ENCODE results near the gene ZMIZ1.
"Not testable (repeated sequence)": the region's sequence is repeated elsewhere in the genome, so short reads cannot be mapped to it uniquely, and the experiment has no call there.

ZMIZ1 gene

DNA sequence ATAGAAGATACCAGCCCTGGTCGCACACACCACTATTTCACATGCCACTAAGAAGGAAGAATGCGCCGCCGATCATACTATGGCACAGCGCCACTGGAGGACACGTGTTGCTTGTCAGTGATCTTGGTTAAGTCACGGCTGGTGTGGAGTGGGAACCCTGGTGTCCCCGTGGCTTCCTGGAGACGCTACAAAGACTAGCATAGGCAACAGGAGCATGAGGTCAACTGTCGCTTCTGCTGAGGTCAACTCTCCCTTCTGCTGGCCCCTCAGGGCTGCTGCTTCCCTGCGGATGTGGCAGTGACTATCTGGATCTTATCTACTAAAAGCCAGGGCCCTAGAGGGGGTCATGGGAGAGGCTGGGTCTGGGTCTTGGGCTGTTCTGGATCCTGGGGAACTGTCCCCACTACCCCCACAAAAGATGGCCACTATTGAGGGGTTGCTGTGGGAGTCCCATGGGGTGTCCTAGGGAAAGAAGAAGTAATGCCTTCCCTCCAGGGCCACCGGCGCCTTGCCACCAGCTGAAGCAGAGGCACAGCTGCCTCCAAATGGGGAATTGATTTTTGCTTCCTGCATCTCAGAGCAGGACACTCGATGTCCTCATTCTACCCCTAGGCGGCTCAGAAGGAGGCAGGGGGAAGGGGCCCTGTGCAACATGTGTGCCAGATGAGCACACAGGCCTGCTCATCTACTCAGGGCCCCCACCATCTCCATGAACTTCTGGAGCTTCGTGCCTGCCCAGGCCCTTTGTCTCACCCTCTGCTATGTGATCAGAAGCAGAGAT, 201.9 kb downstream of the ZMIZ1 start:
- in situ Hi-C loops (cut with MboI; ENCODE audit: low sequenced_read_pairs), result no loop called here

DNA sequence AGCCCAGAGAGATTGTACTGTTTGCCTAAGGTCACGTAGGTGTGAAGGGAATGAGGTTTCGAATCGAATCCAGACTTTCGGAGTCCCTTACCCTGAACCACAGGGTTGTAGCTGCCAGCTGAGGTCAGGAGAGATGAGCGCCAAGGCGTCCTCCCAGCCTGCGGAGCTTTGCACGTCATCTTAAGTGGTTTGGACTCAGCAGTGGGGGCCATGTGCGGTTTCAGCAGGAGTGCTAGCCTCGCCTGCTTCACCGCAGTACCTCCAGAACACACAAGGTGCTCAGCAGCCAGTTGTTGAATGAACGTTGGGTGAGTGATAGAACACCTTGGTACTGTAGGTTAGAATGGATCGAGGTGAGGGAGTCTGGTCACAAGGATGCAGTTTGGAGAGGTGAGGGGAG, 203.6 kb downstream of the ZMIZ1 start:
- in situ Hi-C loops (cut with MboI; ENCODE audit: low sequenced_read_pairs), result no loop called here

DNA sequence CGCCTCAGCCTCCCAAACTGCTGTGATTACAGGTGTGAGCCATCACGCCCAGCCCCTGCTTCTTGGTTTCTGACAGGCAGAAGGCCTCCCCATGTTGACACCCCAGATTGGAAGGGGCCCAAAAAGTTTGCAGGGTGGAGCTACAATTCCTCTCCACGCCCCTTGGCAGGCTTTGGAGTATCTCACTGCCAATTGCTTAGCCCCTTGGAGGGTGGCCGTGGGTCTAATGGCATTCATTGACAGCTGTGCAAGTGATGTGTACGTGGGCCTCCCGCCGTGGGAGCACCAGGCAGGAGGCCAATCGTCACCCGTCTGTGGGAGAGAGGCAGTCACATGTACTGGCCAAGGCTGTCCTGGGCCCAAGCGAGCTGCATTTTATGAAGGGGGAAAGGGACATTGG, 204.8 kb downstream of the ZMIZ1 start:
- in situ Hi-C loops (cut with MboI; ENCODE audit: low sequenced_read_pairs), result no loop called here

DNA sequence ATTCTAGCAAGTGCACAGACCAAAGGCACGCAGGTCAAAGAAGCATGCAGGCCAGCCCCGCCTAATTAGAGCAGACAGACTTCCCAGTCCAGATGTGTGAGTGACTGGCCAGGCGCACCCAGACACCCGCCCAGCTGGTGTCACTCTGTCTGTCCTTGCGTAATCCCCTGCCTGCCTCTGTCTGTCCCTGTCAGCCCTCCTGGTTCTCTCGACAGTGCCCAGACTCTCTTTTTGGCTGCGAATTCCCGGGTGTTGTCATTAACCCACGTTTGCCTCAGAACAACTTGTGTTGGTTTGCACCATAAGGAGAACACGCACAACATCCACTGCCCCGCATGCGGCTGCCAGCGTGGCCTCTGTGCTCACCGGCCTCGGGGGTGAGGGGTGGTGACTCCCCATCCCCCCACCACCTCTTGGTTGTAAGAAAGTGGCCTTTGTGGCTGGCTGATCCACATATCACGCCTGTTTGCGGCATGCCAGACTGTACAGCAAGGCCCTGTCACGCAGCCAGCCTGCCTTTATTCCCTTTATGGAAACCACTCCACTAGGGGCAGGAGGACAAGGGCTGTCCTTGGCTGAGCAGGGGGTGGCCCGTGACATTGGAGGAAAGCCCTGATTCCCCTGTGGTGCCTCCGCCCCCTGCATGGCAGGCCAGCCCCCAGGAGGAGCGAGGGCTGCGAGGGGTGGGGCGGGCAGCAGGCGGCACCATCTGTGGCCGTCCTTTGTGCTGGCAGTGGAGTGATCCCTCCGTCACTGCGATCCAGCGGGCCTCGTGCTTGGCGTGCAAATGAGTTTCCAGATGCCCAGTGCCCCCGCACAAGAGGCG, 205.7 kb downstream of the ZMIZ1 start:
- in situ Hi-C loops (cut with MboI; ENCODE audit: low sequenced_read_pairs), result no loop called here

DNA sequence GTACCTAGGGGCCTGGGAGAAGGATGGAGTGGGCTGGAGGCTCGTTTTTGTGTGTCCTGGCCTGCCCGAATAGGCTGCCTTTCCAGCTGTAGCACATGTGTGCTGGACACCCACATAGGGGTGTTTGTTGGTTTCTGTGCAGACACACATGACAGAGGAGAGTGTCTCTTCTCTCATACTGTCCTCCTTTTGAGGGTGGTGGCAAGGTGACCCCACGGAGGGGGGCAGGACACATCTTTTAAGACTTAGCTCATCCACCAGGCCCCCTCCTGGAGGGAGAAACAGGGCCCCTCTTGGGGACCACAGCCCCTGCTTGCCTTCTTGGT, 206.3 kb downstream of the ZMIZ1 start:
- in situ Hi-C loops (cut with MboI; ENCODE audit: low sequenced_read_pairs), result no loop called here

DNA sequence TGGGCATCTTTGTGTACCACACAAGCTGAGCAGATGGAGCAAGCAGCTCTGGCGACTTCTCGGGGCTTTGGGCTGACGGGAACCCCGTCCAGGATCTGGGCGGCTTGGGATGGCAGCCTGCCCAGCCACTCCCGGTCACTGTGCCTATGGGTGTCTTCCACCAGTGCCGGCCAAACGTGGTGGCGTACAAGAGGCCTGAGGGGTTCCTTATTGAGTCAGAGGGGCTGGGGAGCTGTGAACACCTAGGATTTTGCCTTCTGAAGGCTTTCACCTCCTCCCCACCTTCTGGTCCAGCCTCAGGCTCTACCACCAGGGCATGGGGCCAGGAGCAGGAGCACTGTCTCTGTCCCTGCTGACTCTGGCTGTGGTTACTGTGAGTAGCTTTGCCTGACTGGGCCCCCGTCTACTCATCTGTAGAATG, 206.7 kb downstream of the ZMIZ1 start:
- in situ Hi-C loops (cut with MboI; ENCODE audit: low sequenced_read_pairs), result no loop called here

DNA sequence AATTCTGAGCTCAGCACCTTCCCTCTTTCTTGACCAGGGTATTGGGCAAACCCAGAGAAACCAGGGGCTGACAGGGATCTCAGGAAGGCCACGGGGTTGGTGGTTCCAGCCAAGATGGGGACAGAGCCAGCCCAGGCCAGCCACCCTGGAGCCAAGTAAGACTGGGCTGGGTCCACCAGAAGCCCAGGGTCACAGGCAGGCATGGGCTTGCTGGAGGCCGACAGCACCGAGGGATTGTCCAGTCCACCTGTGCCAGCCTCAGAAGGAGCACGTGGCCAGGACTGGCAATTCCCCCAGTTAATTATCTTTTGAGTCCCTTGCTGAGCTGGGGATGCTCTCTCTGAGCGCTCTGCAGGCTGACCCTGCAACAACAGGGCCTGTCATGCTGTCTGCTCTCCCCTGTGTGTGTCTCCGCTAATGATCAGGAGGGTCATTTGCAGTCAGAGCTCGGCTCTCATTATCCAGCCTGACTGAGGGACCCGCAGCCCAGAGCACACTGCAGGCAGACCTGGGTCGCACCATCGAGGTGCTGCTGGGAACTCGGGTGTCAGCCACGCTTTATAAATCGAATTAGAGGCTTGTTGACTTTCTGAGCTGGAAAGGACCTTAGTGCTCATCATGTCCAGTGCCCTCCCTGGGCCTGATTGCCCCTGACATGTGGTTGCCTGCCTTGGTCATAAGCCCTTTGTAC, 209.0 kb downstream of the ZMIZ1 start:
- in situ Hi-C loops (cut with MboI; ENCODE audit: low sequenced_read_pairs), result no loop called here

DNA sequence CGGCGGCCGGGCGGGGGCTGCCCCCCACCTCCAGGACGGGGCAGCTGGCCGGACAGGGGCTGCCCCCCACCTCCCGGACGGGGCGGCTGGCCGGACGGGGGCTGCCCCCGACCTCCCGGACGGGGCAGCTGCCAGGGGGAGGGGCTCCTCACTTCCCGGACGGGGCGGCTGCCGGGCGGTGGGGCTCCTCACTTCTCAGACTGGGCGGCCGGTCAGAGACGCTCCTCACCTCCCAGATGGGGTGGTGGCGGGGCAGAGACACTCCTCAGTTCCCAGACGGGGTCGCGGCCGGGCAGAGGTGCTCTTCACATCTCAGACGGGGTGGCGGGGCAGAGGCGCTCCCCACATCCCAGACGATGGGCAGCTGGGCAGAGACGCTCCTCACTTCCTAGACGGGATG, 210.3 kb downstream of the ZMIZ1 start:
- in situ Hi-C loops (cut with MboI; ENCODE audit: low sequenced_read_pairs), result not testable (repeated sequence)

DNA sequence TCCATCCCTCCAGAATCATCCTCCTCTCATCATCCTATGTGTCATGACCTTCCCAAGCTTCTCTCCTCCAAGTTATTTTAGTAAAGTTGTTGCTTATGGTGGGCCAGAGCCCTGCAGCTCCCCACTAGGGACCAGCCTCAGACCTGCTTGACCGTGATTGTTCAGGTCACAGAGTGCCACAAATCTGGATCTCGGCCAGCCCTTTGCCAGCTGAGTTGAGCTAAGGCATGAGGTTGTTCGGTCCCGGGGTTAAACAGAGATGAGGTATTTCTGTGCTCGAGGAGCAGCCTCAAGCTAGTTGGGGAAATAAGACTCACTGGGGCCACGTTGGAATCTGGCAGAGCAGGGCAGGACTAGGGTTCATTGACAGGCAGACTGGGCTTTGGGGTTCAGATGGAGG, 212.2 kb downstream of the ZMIZ1 start:
- in situ Hi-C loops (cut with MboI; ENCODE audit: low sequenced_read_pairs), result no loop called here

DNA sequence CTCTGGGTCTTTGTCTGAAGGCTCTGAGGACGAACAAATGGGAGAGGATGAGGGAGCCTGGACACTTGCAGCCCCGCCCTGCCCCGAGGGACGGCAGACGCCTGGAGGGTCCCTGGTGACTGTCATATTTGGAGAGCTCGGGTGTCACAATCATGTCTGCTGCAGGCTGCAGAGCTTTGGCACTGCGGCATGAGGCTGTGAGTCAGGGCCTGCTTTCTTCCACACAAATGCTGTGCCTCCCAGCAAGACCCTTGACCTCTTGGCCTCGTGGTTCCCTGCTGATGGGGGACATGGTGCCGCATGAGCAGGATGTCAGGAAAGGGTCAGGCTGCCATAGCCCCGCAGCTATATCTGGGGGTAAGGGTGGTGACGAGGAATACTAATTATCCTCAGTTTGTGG, 213.6 kb downstream of the ZMIZ1 start:
- in situ Hi-C loops (cut with MboI; ENCODE audit: low sequenced_read_pairs), result no loop called here

DNA sequence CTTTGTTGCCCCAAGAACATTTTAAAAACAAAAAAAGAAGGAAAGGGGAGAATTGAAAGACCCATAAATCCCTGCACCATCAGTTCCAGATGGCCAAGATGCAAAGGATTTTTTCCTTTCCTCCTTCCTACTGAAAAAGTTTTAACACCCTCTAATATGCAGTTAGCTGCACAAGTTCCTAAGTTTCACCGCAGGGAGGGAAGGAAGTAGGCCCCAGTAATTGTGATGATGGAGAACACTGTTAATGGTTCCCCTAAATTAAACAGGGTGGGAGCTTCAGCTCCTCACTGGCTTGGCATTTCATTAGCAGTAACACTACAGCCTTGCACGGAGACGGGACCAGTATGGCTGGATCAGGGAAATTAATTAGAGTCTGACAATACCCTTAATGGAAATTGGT, 214.8 kb downstream of the ZMIZ1 start:
- in situ Hi-C loops (cut with MboI; ENCODE audit: low sequenced_read_pairs), result no loop called here

DNA sequence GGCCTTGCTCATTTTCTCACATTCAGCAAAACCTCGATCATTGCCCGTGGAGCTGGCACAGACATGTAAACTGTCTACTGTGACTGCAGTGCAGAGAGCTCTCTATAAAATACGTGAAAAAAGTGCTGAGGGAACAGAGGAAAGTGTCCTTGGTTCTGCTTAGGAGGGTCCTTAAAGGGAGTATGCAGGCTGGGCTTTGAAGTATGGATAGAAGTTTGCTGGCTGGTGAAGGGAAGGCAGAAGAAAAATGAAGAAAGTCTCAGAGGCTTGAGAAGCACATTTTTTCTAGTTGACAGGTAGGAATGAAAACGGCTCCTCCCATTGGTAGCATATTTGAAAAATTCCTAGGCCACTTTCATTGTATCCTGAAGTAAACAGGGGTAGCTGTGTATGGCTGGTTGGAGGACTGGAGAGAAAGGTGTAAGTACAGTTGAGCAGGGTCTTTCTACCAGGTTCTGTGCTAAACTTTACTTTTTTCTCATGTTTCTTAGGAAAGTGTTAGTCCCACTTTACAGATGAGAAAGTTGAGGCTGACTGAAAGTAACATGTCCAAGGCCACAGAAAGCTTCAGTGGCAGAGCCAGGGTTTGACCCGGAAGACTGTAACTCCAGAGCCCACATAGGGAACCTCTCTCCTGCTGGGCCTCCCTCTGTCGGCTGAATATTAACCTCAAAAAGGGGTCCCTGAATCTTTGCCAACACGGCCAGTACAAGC, 215.5 kb downstream of the ZMIZ1 start:
- in situ Hi-C loops (cut with MboI; ENCODE audit: low sequenced_read_pairs), result no loop called here

DNA sequence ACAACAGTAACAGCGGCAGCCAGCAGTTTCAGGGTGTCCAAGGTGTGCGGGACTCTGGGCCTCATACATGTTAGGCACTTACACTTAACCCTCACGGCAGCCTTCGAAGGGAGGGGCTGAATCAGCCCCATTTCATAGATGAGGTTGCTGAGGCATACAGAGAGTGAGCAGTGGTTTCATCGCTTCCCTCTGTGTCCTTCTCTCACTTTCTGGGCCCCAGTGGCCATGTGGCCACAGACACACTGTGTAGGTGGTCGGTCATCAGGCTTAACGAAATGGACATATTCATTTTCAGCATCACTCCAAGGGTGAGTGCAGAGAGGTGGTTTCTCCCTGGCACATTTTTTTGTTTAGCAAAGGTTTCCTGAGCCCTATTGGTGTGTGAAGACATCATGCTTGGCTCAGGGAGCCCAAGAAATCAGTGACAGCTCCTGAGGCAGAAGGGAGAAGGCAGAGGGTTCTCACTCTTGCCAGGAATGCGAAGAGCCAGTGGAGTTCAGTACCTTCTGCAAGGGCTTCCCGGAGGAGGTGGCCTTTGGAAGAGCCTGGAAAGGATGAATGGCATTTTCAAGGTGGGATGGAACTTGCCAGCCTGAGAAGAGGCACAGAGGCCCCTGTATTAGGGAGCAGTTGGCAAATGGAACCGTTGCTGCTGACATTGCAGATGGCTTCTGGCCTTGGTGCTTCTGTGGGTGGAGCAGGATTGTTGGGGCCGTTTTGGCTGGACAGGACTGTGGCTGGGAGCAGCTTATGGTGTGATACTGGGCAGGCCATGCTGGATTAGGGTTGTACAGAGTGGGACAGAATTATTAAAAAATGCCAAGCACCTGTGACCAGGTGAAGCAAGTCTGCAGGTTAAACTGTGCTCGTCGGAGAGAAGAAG, 216.8 kb downstream of the ZMIZ1 start:
- in situ Hi-C loops (cut with MboI; ENCODE audit: low sequenced_read_pairs), result no loop called here

DNA sequence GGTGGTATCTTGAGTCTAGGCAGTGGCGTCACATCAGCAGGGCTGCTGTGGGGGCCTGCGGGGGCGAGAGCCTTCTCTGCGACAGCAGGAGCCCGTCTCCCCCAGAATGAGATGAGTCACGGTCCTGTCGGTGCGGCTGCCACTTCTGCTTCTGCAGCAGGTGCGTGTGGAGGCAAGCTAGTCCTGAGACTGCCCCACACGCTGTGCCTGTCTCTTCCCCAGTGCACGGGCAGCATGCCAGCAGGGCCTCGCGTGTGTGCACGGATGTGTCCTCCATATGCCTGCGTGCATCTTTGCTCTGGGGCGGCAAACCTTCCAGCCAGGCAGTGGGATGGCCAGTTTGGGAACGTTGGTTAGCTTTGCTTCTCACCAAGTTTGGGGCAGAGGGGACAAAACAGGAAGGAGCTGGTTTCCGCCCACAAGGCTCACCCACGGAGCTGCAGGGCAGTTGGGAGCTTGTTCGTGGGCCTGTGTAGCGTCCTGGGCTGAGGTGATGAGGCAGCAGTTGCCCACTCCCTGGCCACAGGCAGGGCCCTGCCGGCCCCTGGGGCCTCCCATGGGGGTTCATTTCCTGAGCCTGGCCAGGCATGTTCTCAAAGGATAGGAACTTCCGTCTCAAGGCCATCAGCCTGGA, 217.7 kb downstream of the ZMIZ1 start:
- in situ Hi-C loops (cut with MboI; ENCODE audit: low sequenced_read_pairs), result no loop called here

DNA sequence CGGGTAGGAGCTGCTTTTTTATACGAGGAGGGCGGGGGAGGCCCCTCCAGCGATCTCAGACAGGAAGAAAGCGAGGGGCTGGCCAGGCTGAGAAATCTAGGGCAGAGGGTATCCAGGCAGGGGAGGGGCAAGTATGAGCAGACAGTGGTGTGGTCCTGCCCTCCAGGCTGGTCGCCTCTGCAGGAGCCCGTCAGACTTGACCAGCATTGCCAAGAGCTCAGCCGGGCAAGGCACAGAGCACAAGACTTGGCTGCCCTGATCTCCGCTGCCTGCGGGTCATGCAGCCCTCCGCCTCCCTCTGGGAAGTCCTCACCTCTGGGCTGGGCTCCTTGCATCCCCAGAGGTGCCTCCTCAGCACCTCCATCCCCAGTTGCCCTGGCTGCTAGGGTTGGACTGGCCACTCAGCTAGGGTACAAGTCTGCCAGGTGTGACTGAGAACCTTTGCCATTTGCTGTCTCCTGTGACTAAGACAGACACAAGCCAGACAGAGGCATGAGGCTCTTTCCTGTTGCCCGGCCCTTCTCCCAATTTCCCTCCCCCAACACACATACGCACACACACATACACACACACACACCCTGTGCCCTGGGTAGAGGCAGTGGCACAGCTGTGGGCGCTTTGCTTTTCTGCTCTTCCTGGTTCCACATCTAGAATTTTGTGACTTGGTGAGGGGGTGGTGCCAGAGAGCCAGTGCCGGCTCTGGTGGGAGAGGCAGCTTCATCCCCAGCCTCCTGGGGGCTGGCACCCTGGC, 219.4 kb downstream of the ZMIZ1 start:
- in situ Hi-C loops (cut with MboI; ENCODE audit: low sequenced_read_pairs), result no loop called here

DNA sequence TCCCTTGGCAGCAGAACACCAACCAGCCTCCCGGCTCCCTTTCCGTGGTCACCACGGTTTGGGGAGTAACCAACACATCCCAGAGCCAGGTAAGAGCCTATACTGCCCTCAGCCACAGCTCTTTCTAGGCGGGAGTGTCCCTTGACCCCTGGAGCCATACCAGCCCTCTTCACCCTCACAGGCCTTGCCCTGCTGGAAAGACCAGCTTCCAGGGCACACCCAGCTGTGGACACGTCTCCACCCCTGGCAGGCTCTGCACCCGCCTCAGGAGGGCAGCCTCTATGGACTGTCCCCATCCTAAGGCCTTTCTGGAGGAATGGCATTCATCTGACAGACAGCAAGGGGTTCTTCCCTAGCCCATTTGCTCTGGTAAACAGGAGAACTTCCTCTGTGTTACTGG, 221.0 kb downstream of the ZMIZ1 start:
- in situ Hi-C loops (cut with MboI; ENCODE audit: low sequenced_read_pairs), result no loop called here

DNA sequence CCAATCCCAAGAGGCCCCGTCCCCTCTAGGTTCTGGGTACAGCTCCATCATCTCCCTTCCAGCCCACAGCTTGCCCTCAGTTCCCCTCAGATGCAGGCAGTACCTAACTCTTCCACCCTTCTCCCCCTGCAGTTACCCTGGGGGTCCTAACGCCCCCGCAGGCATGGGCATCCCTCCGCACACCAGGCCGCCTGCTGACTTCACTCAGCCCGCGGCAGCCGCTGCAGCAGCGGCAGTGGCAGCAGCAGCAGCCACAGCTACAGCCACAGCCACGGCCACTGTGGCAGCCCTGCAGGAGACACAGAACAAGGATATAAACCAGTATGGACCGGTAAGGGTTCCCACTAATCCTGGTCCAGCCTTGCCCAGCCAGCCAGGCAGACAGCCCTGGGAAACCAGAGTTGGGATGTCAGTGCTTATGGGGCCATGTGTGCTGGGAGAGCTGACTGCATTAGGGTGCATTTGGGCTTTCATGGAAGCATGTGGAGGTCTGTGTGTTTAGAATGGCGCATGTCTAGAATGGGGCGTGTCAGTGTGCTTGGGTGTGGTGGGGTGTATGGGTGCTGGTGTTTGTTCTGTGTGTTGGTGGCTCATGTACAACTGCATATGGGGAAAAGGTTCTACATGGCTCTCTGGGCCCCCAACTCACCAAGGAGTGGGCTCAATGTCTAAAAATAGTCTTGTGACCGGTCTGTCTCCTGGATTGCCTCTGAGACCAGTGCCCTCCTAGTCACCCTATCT, 223.4 kb downstream of the ZMIZ1 start:
- in situ Hi-C loops (cut with MboI; ENCODE audit: low sequenced_read_pairs), result no loop called here
